Adrenal gland (tissue), 5 donors: ENCODE measurements around the gene CYP2A7.

Source experiments
- POLR2A ChIP-seq, 2 donors: fragments of 450-650 bp; IDR thresholded peaks; one replicate each; pipeline ENCODE4 v1.6.1; 2017; ENCODE audit warnings: antibody characterized with exemption in 2 of 2, mild to moderate bottlenecking in 2 of 2, moderate library complexity in 1 of 2
- TF ChIP-seq, protein P1 (sequence below), 6 experiments: fragments of 450-650 bp in 4 of 6; fragments of 200-600 bp in 2 of 6; sonication (generic) in 1 of 6; IDR thresholded peaks; 1 replicate in 5 of 6; 2 replicates in 1 of 6; pipeline versions ENCODE4 v1.5.1 to v1.8.0; 2016 to 2021; ENCODE audit warnings: antibody characterized with exemption in 6 of 6, mild to moderate bottlenecking in 2 of 6, moderate library complexity in 1 of 6
- donor health status: DM: no; HTN: no; CAD: no.

DNA sequence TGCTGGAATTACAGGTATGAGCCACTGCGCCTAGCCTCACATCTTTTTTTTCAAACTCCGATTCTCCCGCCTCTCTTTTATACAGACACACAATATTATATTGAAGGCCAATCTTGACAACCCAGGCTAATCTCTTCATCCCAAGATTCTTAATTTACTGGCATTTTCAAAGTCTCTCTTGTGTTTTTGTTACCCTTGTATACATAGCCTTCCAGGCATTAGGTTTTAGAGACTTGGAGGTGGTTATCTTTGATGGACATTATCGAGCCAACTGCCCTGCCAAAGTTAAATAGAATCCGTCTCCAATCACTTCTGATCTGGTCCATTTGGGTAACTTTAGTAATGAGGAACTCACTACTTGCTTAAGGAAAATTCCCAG, 14.4 kb upstream of the CYP2A7 start:
- TF ChIP-seq, protein P1, sequence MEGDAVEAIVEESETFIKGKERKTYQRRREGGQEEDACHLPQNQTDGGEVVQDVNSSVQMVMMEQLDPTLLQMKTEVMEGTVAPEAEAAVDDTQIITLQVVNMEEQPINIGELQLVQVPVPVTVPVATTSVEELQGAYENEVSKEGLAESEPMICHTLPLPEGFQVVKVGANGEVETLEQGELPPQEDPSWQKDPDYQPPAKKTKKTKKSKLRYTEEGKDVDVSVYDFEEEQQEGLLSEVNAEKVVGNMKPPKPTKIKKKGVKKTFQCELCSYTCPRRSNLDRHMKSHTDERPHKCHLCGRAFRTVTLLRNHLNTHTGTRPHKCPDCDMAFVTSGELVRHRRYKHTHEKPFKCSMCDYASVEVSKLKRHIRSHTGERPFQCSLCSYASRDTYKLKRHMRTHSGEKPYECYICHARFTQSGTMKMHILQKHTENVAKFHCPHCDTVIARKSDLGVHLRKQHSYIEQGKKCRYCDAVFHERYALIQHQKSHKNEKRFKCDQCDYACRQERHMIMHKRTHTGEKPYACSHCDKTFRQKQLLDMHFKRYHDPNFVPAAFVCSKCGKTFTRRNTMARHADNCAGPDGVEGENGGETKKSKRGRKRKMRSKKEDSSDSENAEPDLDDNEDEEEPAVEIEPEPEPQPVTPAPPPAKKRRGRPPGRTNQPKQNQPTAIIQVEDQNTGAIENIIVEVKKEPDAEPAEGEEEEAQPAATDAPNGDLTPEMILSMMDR (IDR thresholded peaks at IDR 0.05): no peak
- no peak for TF ChIP-seq POLR2A (IDR thresholded peaks at IDR 0.05)
